Measurements from ENCODE around the gene GPM6B. TPM values are rescaled to one million over a fixed set of nuclear protein-coding genes. Genes with fewer than 3 reads are reported as not detected.

The GPM6B gene
- polyA plus RNA-seq, 1 donor from 2014 or later = 205 TPM

- Histone ChIP-seq H3K9ac (ENCODE audit: low read length) (no peak overlapping the region), H3K36me3 (ENCODE audit: insufficient read depth, low read length) (no peaks in the 10 kb centered on the region), H3F3A (ENCODE audit: insufficient read depth, low read length, poor library complexity, severe bottlenecking) (no peaks in the 10 kb centered on the region), H3K4me3 (ENCODE audit: low read length) (no peak overlapping the region), H3K9me3 (ENCODE audit: low read length) (no peaks in the 10 kb centered on the region), H3K27me3 (ENCODE audit: insufficient read depth, low read depth, low read length) (no peaks in the 10 kb centered on the region), H3K79me2 (replicated peaks; ENCODE audit: insufficient read depth, low read length) (no peaks in the 10 kb centered on the region), H2AFZ (ENCODE audit: low read depth, low read length) (no peak overlapping the region), H3K27ac (ENCODE audit: low read length) (no peak overlapping the region), H4K20me1 (ENCODE audit: insufficient read depth) (no peaks in the 10 kb centered on the region), H3K4me2 (ENCODE audit: low read length) (no peak overlapping the region), H3K9me2 (ENCODE audit: insufficient read depth, low read length) (no peaks in the 10 kb centered on the region)
- TF ChIP-seq CTCF (IDR thresholded peaks at IDR 0.05; ENCODE audit: poor library complexity, severe bottlenecking) (no peak), EP300 (conservative IDR thresholded peaks at IDR 0.05; ENCODE audit: poor library complexity, severe bottlenecking) (no peak), POLR2AphosphoS5 (IDR thresholded peaks at IDR 0.05) (no peak), TAF1 (IDR thresholded peaks at IDR 0.05; ENCODE audit: low read depth) (no peak), SMC3 (conservative IDR thresholded peaks at IDR 0.05; ENCODE audit: poor library complexity) (no peak), REST (IDR thresholded peaks at IDR 0.05; ENCODE audit: borderline replicate concordance) (no peak), MXI1 (conservative IDR thresholded peaks at IDR 0.05; ENCODE audit: poor library complexity, severe bottlenecking) (no peak), RAD21 (conservative IDR thresholded peaks at IDR 0.05) (no peak), EZH2 (IDR thresholded peaks at IDR 0.05; ENCODE audit: borderline replicate concordance, insufficient read depth, low read length, poor library complexity, severe bottlenecking) (no peak)
These were observed 25.3 kb downstream of the GPM6B start for GRCh38 chrX:13791559-13791958.

GRCh38 chrX:13791145-13791544, 25.7 kb downstream of the GPM6B start:
- no peaks in the 10 kb centered on the region for H3K36me3 ChIP-seq (ENCODE audit: insufficient read depth, low read length)
- H2AFZ ChIP-seq (ENCODE audit: low read depth, low read length) = no peak overlapping the region
- H3K27me3 ChIP-seq (ENCODE audit: insufficient read depth, low read depth, low read length) = no peaks in the 10 kb centered on the region
- H3K79me2 ChIP-seq (replicated peaks; ENCODE audit: insufficient read depth, low read length) = no peaks in the 10 kb centered on the region
- TF ChIP-seq REST (IDR thresholded peaks at IDR 0.05; ENCODE audit: borderline replicate concordance) = no peak
- TF ChIP-seq MXI1 (conservative IDR thresholded peaks at IDR 0.05; ENCODE audit: poor library complexity, severe bottlenecking) = no peak
- TF ChIP-seq EP300 (conservative IDR thresholded peaks at IDR 0.05; ENCODE audit: poor library complexity, severe bottlenecking) = no peak
- no peak for TF ChIP-seq POLR2AphosphoS5 (IDR thresholded peaks at IDR 0.05)
- TF ChIP-seq RAD21 (conservative IDR thresholded peaks at IDR 0.05) = no peak
- no peak for TF ChIP-seq SMC3 (conservative IDR thresholded peaks at IDR 0.05; ENCODE audit: poor library complexity)
- no peak for TF ChIP-seq TAF1 (IDR thresholded peaks at IDR 0.05; ENCODE audit: low read depth)
- no peak for TF ChIP-seq EZH2 (IDR thresholded peaks at IDR 0.05; ENCODE audit: borderline replicate concordance, insufficient read depth, low read length, poor library complexity, severe bottlenecking)
- no peak for TF ChIP-seq CTCF (IDR thresholded peaks at IDR 0.05; ENCODE audit: poor library complexity, severe bottlenecking)
- H3F3A ChIP-seq (ENCODE audit: insufficient read depth, low read length, poor library complexity, severe bottlenecking) = no peaks in the 10 kb centered on the region
- H3K9ac ChIP-seq (ENCODE audit: low read length) = no peak overlapping the region
- H3K4me3 ChIP-seq (ENCODE audit: low read length) = no peak overlapping the region
- H3K9me2 ChIP-seq (ENCODE audit: insufficient read depth, low read length) = no peaks in the 10 kb centered on the region
- H3K9me3 ChIP-seq (ENCODE audit: low read length) = no peaks in the 10 kb centered on the region
- H4K20me1 ChIP-seq (ENCODE audit: insufficient read depth) = no peaks in the 10 kb centered on the region
- no peak overlapping the region for H3K27ac ChIP-seq (ENCODE audit: low read length)
- no peak overlapping the region for H3K4me2 ChIP-seq (ENCODE audit: low read length)
